ENCODE data around the gene RRAD. TPM values are rescaled to one million over a fixed set of nuclear protein-coding genes. Genes with fewer than 3 reads are reported as not detected.
A peak's percentile ranks its signal among the peaks of the same experiment; 100 is the strongest.

The RRAD gene
- total and polyA plus RNA-seq, 2 of the 4 experiments (the other 2 are of a cell fraction) = 1.3 to 2.1 TPM

- no peak overlapping the region for H3K4me2 ChIP-seq (ENCODE audit: low read depth, low read length)
- no peak overlapping the region for H4K8ac ChIP-seq (ENCODE audit: low read depth in 2 of 2, low read length in 2 of 2)
- no peak for DNase-seq
- H2BK20ac ChIP-seq (ENCODE audit: low read depth, low read length) = no peak overlapping the region
- H3K9me3 ChIP-seq (ENCODE audit: control insufficient read depth, insufficient read depth, low read length) = peaks cover 2% of the 10 kb centered on the region; the same call in 1 of the 2 replicates
- TF ChIP-seq MAFK (IDR thresholded peaks at IDR 0.05; ENCODE audit: low read depth, low read length) (no peak), MAZ (IDR thresholded peaks at IDR 0.05; ENCODE audit: borderline replicate concordance, low read depth, low read length) (no peak), POLR2A (IDR thresholded peaks at IDR 0.05; ENCODE audit: low read depth, low read length) (no peak), RAD21 (IDR thresholded peaks at IDR 0.05; ENCODE audit: low read length) (no peak), FOS (IDR thresholded peaks at IDR 0.05; ENCODE audit: low read depth, low read length) (no peak), MXI1 (IDR thresholded peaks at IDR 0.05; ENCODE audit: borderline replicate concordance, low read depth, low read length) (no peak), CHD1 (IDR thresholded peaks at IDR 0.05; ENCODE audit: low read depth, low read length) (no peak), NFE2L2 (IDR thresholded peaks at IDR 0.05; ENCODE audit: low read depth, low read length) (no peak), RFX5 (IDR thresholded peaks at IDR 0.05; ENCODE audit: low read depth, low read length) (no peak), RCOR1 (IDR thresholded peaks at IDR 0.05; ENCODE audit: insufficient replicate concordance, low read length) (no peak), CEBPB (IDR thresholded peaks at IDR 0.05; ENCODE audit: low read depth, low read length) (no peak), CTCF (conservative IDR thresholded peaks at IDR 0.05; ENCODE audit: low read depth, low read length) (no peak), SMC3 (IDR thresholded peaks at IDR 0.05; ENCODE audit: low read depth, low read length) (no peak), BHLHE40 (IDR thresholded peaks at IDR 0.05; ENCODE audit: low read depth, low read length) (no peak), USF2 (IDR thresholded peaks at IDR 0.05; ENCODE audit: low read depth, low read length) (no peak)
- TF ChIP-seq, protein P1, sequence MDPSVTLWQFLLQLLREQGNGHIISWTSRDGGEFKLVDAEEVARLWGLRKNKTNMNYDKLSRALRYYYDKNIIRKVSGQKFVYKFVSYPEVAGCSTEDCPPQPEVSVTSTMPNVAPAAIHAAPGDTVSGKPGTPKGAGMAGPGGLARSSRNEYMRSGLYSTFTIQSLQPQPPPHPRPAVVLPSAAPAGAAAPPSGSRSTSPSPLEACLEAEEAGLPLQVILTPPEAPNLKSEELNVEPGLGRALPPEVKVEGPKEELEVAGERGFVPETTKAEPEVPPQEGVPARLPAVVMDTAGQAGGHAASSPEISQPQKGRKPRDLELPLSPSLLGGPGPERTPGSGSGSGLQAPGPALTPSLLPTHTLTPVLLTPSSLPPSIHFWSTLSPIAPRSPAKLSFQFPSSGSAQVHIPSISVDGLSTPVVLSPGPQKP (IDR thresholded peaks at IDR 0.05; ENCODE audit: borderline replicate concordance, low read depth, low read length) = no peak
- H2AK9ac ChIP-seq (replicated peaks; ENCODE audit: low read depth, low read length, poor library complexity) = peak overlapping the region; percentile 9
- ChIA-PET CTCF (interaction anchor here (0.5 to 1.2 kb wide), 3 partner anchors 201 to 1168 kb away, joined by 3 to 4 read pairs (median 3); no protein-coding TSS in a partner anchor), POLR2A (ENCODE audit: unreplicated experiment) (no interaction called here)
- H3K14ac ChIP-seq (replicated peaks; ENCODE audit: low read depth, low read length) = no peak overlapping the region
- no TSS peak for BruUV-seq (replicated peaks)
- no peak overlapping the region for H2BK120ac ChIP-seq (ENCODE audit: low read depth, low read length)
- H2AK5ac ChIP-seq (ENCODE audit: low read depth, low read length) = no peak overlapping the region
- no peaks in the 10 kb centered on the region for H3K79me1 ChIP-seq (ENCODE audit: low read depth in 1 of 2, low read length in 2 of 2)
- intact Hi-C loops (cut with micrococcal nuclease) = loop anchor here (1.0 kb wide), 2 partner anchors 202 to 232 kb away; no protein-coding TSS in a partner anchor
- H3K27ac ChIP-seq (ENCODE audit: insufficient read depth, low read length) = no peak overlapping the region
- dilution Hi-C loops (cut with HindIII; ENCODE audit: low sequenced_read_pairs, unreplicated experiment) = no loop called here
- no peaks in the 10 kb centered on the region for H4K20me1 ChIP-seq (ENCODE audit: insufficient read depth, low read length)
- in situ Hi-C loops (cut with MboI; ENCODE audit: low sequenced_read_pairs) = no loop called here
- no peaks in the 10 kb centered on the region for H3K9me1 ChIP-seq (ENCODE audit: insufficient read depth, low read length)
- ATAC-seq (ENCODE audit: low read depth) = no peak
- no peak overlapping the region for H3K56ac ChIP-seq (ENCODE audit: extremely low read depth, insufficient read depth, low read length)
- H3K4me3 ChIP-seq (ENCODE audit: insufficient read depth, low read depth, low read length) = no peak overlapping the region
- H2BK5ac ChIP-seq (ENCODE audit: low read depth, low read length, poor library complexity, severe bottlenecking) = no peak overlapping the region
- no peak overlapping the region for H3K23ac ChIP-seq (ENCODE audit: low read depth, low read length)
- peaks cover 15% of the 10 kb centered on the region for H3K27me3 ChIP-seq (ENCODE audit: control insufficient read depth, insufficient read depth, low read length)
- 80% methylated on average over 4 of the region's 10 CpGs; no CpG with 5 or more reads in 1 of the 2 experiments for WGBS, 2 experiments (ENCODE audit: extremely low coverage in 2 of 2, insufficient read length in 1 of 2)
- no peak overlapping the region for H4K91ac ChIP-seq (ENCODE audit: insufficient read depth, low read depth, low read length)
- peaks cover under 1% of the 10 kb centered on the region for H3K4me1 ChIP-seq (ENCODE audit: control insufficient read depth, insufficient read depth, low read length)
- H3K4ac ChIP-seq (ENCODE audit: low read depth, low read length) = no peak overlapping the region
- H2AFZ ChIP-seq (replicated peaks; ENCODE audit: low read length, poor library complexity) = no peak overlapping the region
- H3K18ac ChIP-seq (ENCODE audit: low read depth, low read length) = no peak overlapping the region
- H2BK15ac ChIP-seq (ENCODE audit: low read depth, low read length) = no peak overlapping the region
- H4K5ac ChIP-seq (ENCODE audit: low read depth, low read length) = no peak overlapping the region
- H3K9ac ChIP-seq (ENCODE audit: low read depth, low read length) = no peak overlapping the region
- H3K36me3 ChIP-seq (ENCODE audit: control insufficient read depth, insufficient read depth, low read length) = no peaks in the 10 kb centered on the region
Measured at GRCh38 chr16:66953462-66954096, 28.2 kb upstream of the RRAD start.

Data from IMR-90 (cell line).